SK-N-SH treated with all-trans-retinoic acid at 6 μM for 48 hours (cell line): Measurements from ENCODE around the gene TBCD.

ENCODE experiments used
- ATAC-seq: fragments of 200-7000 bp; cut with Tn5 transposase; 3 replicates; pipeline ENCODE4 v1.9.1; 2020; ENCODE audit warnings: mild to moderate bottlenecking, moderate library complexity
- ARNTL ChIP-seq: fragments of 450-650 bp; formaldehyde crosslinking; IDR thresholded peaks from 2 replicates; pipeline ENCODE4 v1.5.0; 2020; ENCODE audit warnings: low read depth, mild to moderate bottlenecking, moderate library complexity, borderline replicate concordance
- BACH2 ChIP-seq: fragments of 250-450 bp; sonication (Bioruptor Pico); IDR thresholded peaks from 2 replicates; pipeline ENCODE4 v1.9.0; 2021; ENCODE audit warnings: mild to moderate bottlenecking, borderline replicate concordance
- CSDC2 ChIP-seq: fragments of 250-450 bp; sonication (Bioruptor Pico); IDR thresholded peaks from 2 replicates; pipeline ENCODE4 v1.5.0; 2020; ENCODE audit warnings: mild to moderate bottlenecking, moderate library complexity
- ESRRG ChIP-seq: fragments of 250-450 bp; sonication (Bioruptor Pico); IDR thresholded peaks from 2 replicates; pipeline ENCODE4 v1.6.1; 2021; ENCODE audit warnings: mild to moderate bottlenecking
- GLIS3 ChIP-seq: fragments of 250-450 bp; sonication (Bioruptor Pico); IDR thresholded peaks from 2 replicates; pipeline ENCODE4 v1.5.0; 2020; ENCODE audit warnings: mild to moderate bottlenecking, moderate library complexity
- OSR1 ChIP-seq: fragments of 250-450 bp; sonication (Bioruptor Pico); IDR thresholded peaks from 2 replicates; pipeline ENCODE4 v1.8.0; 2022; ENCODE audit warnings: moderate library complexity, mild to moderate bottlenecking, inconsistent platforms
- PPARA ChIP-seq: fragments of 250-450 bp; sonication (Bioruptor Pico); IDR thresholded peaks from 2 replicates; pipeline ENCODE4 v1.5.0; 2020; ENCODE audit warnings: mild to moderate bottlenecking, borderline replicate concordance
- RARB ChIP-seq: fragments of 250-450 bp; sonication (Bioruptor Pico); IDR thresholded peaks from 2 replicates; pipeline ENCODE4 v1.8.0; 2021; ENCODE audit warnings: mild to moderate bottlenecking, moderate library complexity
- SNAI2 ChIP-seq: fragments of 250-450 bp; sonication (Bioruptor Pico); IDR thresholded peaks from 2 replicates; pipeline ENCODE4 v1.5.0; 2020; ENCODE audit warnings: mild to moderate bottlenecking, moderate library complexity
- TCF4 ChIP-seq: fragments of 250-450 bp; sonication (Bioruptor Pico); IDR thresholded peaks from 2 replicates; pipeline ENCODE4 v1.8.0; 2021; ENCODE audit warnings: mild to moderate bottlenecking, moderate library complexity, borderline replicate concordance
- TOX ChIP-seq: fragments of 250-450 bp; sonication (Bioruptor Pico); IDR thresholded peaks from 2 replicates; pipeline ENCODE4 v1.8.0; 2021; ENCODE audit warnings: mild to moderate bottlenecking, moderate library complexity, borderline replicate concordance
- ZC3H10 ChIP-seq: fragments of 250-450 bp; sonication (Bioruptor Pico); IDR thresholded peaks from 2 replicates; pipeline ENCODE4 v1.5.1; 2021; ENCODE audit warnings: mild to moderate bottlenecking, moderate library complexity
- ZFP3 ChIP-seq: fragments of 250-450 bp; sonication (Bioruptor Pico); IDR thresholded peaks from 2 replicates; pipeline ENCODE4 v1.5.0; 2020; ENCODE audit warnings: mild to moderate bottlenecking, moderate library complexity
- ZNF565 ChIP-seq: fragments of 450-650 bp; formaldehyde crosslinking; conservative IDR thresholded peaks from 2 replicates; pipeline ENCODE4 v1.5.0; 2020; ENCODE audit warnings: low read depth, mild to moderate bottlenecking, moderate library complexity
- ZNF70 ChIP-seq: fragments of 450-650 bp; formaldehyde crosslinking; IDR thresholded peaks from 2 replicates; pipeline ENCODE4 v1.5.0; 2020; ENCODE audit warnings: mild to moderate bottlenecking, moderate library complexity
- ZNF8 ChIP-seq: fragments of 450-650 bp; formaldehyde crosslinking; IDR thresholded peaks from 2 replicates; pipeline ENCODE4 v1.5.0; 2020; ENCODE audit warnings: mild to moderate bottlenecking, moderate library complexity
- TF ChIP-seq, protein P1 (sequence below): fragments of 250-450 bp; sonication (Bioruptor Pico); IDR thresholded peaks from 2 replicates; pipeline ENCODE4 v1.5.1; 2021; ENCODE audit warnings: mild to moderate bottlenecking, moderate library complexity
- TF ChIP-seq, protein P2 (sequence below): fragments of 250-450 bp; sonication (Bioruptor Pico); IDR thresholded peaks from 2 replicates; pipeline ENCODE4 v1.5.1; 2020; ENCODE audit warnings: low read depth, mild to moderate bottlenecking, moderate library complexity
- TF ChIP-seq, protein P3 (sequence below): fragments of 250-450 bp; sonication (Bioruptor Pico); IDR thresholded peaks from 2 replicates; pipeline ENCODE4 v1.5.0; 2020; ENCODE audit warnings: mild to moderate bottlenecking, moderate library complexity
- TF ChIP-seq, protein P4 (sequence below): fragments of 250-450 bp; sonication (Bioruptor Pico); IDR thresholded peaks from 2 replicates; pipeline ENCODE4 v1.8.0; 2020; ENCODE audit warnings: mild to moderate bottlenecking, moderate library complexity, borderline replicate concordance
- TF ChIP-seq, protein P5 (sequence below): fragments of 250-450 bp; sonication (Bioruptor Pico); IDR thresholded peaks from 2 replicates; pipeline ENCODE4 v1.8.0; 2021; ENCODE audit warnings: low read depth, mild to moderate bottlenecking, moderate library complexity, borderline replicate concordance

TBCD gene

DNA sequence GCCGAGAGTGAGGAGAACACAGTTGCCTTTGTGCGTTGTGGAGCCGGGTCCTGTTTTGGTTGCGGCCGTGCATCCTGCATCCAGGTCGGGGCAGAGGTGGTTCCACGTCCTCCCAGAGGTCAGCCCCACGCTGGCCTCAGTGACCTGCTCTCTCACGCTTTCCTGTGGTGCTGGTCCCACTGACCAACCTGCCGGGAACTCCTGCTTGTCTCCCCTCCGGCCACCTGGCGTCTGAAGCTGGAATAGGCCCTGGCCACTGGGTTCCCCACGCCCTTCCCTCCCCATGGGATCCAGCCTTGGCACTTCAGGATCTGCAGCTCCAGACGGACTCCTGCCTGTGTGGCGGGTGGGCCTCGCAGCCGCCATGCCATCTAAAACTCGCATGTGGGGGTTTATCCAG lies 173.5 kb downstream of the TBCD start:
- TF ChIP-seq ARNTL (CRISPR knock-in tag) (no peak), PPARA (CRISPR knock-in tag) (no peak), GLIS3 (CRISPR knock-in tag) (no peak), ZNF70 (CRISPR knock-in tag) (no peak), TCF4 (CRISPR knock-in tag) (no peak)
- TF ChIP-seq, protein P1, sequence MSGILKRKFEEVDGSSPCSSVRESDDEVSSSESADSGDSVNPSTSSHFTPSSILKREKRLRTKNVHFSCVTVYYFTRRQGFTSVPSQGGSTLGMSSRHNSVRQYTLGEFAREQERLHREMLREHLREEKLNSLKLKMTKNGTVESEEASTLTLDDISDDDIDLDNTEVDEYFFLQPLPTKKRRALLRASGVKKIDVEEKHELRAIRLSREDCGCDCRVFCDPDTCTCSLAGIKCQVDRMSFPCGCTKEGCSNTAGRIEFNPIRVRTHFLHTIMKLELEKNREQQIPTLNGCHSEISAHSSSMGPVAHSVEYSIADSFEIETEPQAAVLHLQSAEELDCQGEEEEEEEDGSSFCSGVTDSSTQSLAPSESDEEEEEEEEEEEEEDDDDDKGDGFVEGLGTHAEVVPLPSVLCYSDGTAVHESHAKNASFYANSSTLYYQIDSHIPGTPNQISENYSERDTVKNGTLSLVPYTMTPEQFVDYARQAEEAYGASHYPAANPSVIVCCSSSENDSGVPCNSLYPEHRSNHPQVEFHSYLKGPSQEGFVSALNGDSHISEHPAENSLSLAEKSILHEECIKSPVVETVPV (CRISPR knock-in tag): no peak
- TF ChIP-seq, protein P2, sequence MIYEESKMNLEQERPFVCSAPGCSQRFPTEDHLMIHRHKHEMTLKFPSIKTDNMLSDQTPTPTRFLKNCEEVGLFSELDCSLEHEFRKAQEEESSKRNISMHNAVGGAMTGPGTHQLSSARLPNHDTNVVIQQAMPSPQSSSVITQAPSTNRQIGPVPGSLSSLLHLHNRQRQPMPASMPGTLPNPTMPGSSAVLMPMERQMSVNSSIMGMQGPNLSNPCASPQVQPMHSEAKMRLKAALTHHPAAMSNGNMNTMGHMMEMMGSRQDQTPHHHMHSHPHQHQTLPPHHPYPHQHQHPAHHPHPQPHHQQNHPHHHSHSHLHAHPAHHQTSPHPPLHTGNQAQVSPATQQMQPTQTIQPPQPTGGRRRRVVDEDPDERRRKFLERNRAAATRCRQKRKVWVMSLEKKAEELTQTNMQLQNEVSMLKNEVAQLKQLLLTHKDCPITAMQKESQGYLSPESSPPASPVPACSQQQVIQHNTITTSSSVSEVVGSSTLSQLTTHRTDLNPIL (CRISPR knock-in tag): no peak
- TF ChIP-seq, all 23 proteins: peak for 0
- no peak for ATAC-seq

DNA sequence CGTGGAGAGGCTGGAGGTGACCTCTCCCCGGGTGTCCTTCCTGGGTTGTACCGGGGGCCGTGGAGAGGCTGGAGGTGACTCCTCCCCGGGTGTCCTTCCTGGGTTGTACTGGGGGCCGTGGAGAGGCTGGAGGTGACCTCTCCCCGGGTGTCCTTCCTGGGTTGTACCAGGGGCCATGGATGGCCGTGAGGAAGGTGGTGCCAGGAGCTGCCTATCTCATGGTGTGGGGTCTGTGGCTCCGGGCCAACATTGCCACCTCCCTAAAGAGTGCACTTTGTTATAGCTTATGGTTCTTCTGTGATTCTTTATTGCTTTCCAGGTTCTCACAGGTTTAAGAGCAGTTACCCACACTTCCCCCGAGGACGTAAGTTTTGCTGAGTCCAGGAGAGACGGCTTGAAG lies 174.2 kb downstream of the TBCD start:
- TF ChIP-seq, protein P3, sequence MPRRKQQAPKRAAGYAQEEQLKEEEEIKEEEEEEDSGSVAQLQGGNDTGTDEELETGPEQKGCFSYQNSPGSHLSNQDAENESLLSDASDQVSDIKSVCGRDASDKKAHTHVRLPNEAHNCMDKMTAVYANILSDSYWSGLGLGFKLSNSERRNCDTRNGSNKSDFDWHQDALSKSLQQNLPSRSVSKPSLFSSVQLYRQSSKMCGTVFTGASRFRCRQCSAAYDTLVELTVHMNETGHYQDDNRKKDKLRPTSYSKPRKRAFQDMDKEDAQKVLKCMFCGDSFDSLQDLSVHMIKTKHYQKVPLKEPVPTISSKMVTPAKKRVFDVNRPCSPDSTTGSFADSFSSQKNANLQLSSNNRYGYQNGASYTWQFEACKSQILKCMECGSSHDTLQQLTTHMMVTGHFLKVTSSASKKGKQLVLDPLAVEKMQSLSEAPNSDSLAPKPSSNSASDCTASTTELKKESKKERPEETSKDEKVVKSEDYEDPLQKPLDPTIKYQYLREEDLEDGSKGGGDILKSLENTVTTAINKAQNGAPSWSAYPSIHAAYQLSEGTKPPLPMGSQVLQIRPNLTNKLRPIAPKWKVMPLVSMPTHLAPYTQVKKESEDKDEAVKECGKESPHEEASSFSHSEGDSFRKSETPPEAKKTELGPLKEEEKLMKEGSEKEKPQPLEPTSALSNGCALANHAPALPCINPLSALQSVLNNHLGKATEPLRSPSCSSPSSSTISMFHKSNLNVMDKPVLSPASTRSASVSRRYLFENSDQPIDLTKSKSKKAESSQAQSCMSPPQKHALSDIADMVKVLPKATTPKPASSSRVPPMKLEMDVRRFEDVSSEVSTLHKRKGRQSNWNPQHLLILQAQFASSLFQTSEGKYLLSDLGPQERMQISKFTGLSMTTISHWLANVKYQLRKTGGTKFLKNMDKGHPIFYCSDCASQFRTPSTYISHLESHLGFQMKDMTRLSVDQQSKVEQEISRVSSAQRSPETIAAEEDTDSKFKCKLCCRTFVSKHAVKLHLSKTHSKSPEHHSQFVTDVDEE (CRISPR knock-in tag): no peak
- no peak for TF ChIP-seq ZC3H10
- ATAC-seq: no peak

DNA sequence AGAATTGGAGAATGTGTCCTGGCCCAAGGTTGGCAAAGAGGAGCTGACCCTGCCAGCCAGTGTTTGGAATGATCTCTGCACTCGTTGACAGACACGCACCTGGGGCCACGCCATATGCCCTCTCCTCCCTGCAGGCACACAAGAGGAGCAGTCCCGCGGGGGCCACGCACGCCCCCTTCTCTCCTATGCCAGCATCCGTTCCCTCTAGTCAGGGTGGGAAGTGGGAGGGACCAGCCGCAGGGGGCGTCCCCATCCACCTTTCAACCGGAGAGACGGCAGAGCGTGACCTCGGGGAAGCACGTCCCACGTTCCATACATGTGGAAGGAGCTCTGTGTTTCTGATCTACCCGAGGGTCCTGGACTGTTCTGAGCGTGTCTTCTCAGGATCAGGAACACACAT lies 174.9 kb downstream of the TBCD start:
- no peak for ATAC-seq
- TF ChIP-seq, protein P4, sequence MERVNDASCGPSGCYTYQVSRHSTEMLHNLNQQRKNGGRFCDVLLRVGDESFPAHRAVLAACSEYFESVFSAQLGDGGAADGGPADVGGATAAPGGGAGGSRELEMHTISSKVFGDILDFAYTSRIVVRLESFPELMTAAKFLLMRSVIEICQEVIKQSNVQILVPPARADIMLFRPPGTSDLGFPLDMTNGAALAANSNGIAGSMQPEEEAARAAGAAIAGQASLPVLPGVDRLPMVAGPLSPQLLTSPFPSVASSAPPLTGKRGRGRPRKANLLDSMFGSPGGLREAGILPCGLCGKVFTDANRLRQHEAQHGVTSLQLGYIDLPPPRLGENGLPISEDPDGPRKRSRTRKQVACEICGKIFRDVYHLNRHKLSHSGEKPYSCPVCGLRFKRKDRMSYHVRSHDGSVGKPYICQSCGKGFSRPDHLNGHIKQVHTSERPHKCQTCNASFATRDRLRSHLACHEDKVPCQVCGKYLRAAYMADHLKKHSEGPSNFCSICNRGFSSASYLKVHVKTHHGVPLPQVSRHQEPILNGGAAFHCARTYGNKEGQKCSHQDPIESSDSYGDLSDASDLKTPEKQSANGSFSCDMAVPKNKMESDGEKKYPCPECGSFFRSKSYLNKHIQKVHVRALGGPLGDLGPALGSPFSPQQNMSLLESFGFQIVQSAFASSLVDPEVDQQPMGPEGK: no peak
- TF ChIP-seq ESRRG (CRISPR knock-in tag): no peak

DNA sequence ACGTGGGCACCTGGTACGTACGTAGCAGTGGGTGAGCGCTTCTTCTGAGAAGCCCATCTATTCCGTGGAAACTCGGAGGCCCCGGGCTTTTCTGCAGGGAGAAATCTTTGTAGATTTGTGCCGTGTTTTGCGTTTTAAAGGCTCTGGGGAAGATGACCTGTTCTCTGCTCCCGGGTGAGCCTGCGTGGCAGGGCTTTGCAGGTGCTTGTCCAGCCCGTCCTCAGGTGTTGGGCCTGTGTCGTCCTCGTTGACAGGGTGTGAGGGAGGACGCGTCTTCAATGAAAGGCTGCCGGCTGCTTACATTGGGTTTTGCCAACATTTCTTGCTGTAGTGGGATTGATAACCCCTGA lies 175.4 kb downstream of the TBCD start:
- TF ChIP-seq ZNF565 (CRISPR knock-in tag) (no peak), SNAI2 (CRISPR knock-in tag) (no peak), RARB (CRISPR knock-in tag) (no peak), ZFP3 (CRISPR knock-in tag) (no peak), PPARA (CRISPR knock-in tag) (no peak), TOX (CRISPR knock-in tag) (no peak), CSDC2 (CRISPR knock-in tag) (no peak), OSR1 (no peak), TCF4 (CRISPR knock-in tag) (no peak), ARNTL (CRISPR knock-in tag) (no peak), ESRRG (CRISPR knock-in tag) (no peak), ZC3H10 (no peak), ZNF8 (CRISPR knock-in tag) (no peak), BACH2 (CRISPR knock-in tag) (no peak), ZNF70 (CRISPR knock-in tag) (no peak)
- TF ChIP-seq, protein P5, sequence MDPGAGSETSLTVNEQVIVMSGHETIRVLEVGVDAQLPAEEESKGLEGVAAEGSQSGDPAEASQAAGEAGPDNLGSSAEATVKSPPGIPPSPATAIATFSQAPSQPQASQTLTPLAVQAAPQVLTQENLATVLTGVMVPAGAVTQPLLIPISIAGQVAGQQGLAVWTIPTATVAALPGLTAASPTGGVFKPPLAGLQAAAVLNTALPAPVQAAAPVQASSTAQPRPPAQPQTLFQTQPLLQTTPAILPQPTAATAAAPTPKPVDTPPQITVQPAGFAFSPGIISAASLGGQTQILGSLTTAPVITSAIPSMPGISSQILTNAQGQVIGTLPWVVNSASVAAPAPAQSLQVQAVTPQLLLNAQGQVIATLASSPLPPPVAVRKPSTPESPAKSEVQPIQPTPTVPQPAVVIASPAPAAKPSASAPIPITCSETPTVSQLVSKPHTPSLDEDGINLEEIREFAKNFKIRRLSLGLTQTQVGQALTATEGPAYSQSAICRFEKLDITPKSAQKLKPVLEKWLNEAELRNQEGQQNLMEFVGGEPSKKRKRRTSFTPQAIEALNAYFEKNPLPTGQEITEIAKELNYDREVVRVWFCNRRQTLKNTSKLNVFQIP (CRISPR knock-in tag): no peak
- TF ChIP-seq, protein P2 (CRISPR knock-in tag): no peak
- TF ChIP-seq, protein P3 (CRISPR knock-in tag): no peak
- TF ChIP-seq, protein P1 (CRISPR knock-in tag): no peak
- ATAC-seq: no peak
